Stimulated activated memory B cell treated with anti-CD40 and anti-IgM and Interleukin-4, amounts not matched to agents 10 μg/mL and 1 μg/mL and 100 μg/mL, for 72 hours (primary cell): ENCODE results near the gene SLC8A1.
A peak's percentile ranks its signal among the peaks of the same experiment; 100 is the strongest.
"Not testable (repeated sequence)": the region's sequence is repeated elsewhere in the genome, so short reads cannot be mapped to it uniquely, and the experiment has no call there.

Source experiments
- ATAC-seq: fragments of 150-1000 bp; cut with Tn5 transposase; 2 replicates; pipeline ENCODE4 v1.10.0; 2021
- H3K27ac Mint-ChIP-seq: one replicate; pipeline ENCODE4 v1.8.0; 2022; ENCODE audit warnings: mild to moderate bottlenecking, mixed read lengths
- H3K27me3 Mint-ChIP-seq: one replicate; pipeline ENCODE4 v1.8.0; 2022; ENCODE audit warnings: mixed read lengths
- H3K36me3 Mint-ChIP-seq: one replicate; pipeline ENCODE4 v1.8.0; 2022; ENCODE audit warnings: mixed read lengths
- H3K4me1 Mint-ChIP-seq: one replicate; pipeline ENCODE4 v1.8.0; 2022; ENCODE audit warnings: mixed read lengths
- H3K4me3 Mint-ChIP-seq: one replicate; pipeline ENCODE4 v1.8.0; 2022; ENCODE audit warnings: mild to moderate bottlenecking, moderate library complexity, mixed read lengths
- H3K9me3 Mint-ChIP-seq: one replicate; pipeline ENCODE4 v1.8.0; 2022; ENCODE audit warnings: mixed read lengths

The SLC8A1 gene

GRCh38 chr2:40096360-40096759, 355.5 kb downstream of the SLC8A1 start:
- Mint-ChIP-seq H3K27ac (no peak overlapping the region), H3K4me1 (no peaks in the 10 kb centered on the region), H3K4me3 (no peak overlapping the region), H3K9me3 (no peaks in the 10 kb centered on the region), H3K36me3 (no peaks in the 10 kb centered on the region), H3K27me3 (no peaks in the 10 kb centered on the region)
- ATAC-seq, result no peak

DNA sequence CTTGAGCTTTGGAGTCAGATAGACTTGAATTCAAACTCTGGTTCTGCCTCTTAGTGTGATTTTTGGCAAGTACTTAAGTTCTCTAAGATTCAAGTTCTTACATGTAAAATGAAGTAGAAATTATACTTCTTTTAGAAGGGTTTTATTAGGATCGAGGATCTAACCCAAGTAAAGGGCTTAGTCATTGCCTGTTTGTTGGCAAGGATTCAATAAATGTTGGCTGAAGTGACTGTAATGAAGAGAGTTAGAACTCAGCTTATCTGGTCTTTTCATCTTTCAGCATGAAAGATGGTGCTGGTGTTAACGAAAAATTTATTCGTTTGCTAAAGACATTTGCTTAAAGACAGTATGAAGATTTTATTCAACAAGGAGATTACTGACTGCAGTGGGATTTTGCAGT, 356.9 kb downstream of the SLC8A1 start:
- H3K27me3 Mint-ChIP-seq, result no peaks in the 10 kb centered on the region
- no peaks in the 10 kb centered on the region for H3K9me3 Mint-ChIP-seq
- no peaks in the 10 kb centered on the region for H3K36me3 Mint-ChIP-seq
- no peak for ATAC-seq
- no peak overlapping the region for H3K4me3 Mint-ChIP-seq
- no peaks in the 10 kb centered on the region for H3K4me1 Mint-ChIP-seq
- no peak overlapping the region for H3K27ac Mint-ChIP-seq

- no peaks in the 10 kb centered on the region for H3K9me3 Mint-ChIP-seq
- ATAC-seq, result no peak
- H3K27ac Mint-ChIP-seq, result no peak overlapping the region
- H3K27me3 Mint-ChIP-seq, result no peaks in the 10 kb centered on the region
- H3K36me3 Mint-ChIP-seq, result no peaks in the 10 kb centered on the region
- no peak overlapping the region for H3K4me3 Mint-ChIP-seq
- H3K4me1 Mint-ChIP-seq, result no peaks in the 10 kb centered on the region
These were observed 357.4 kb downstream of the SLC8A1 start for GRCh38 chr2:40094451-40094850.

DNA sequence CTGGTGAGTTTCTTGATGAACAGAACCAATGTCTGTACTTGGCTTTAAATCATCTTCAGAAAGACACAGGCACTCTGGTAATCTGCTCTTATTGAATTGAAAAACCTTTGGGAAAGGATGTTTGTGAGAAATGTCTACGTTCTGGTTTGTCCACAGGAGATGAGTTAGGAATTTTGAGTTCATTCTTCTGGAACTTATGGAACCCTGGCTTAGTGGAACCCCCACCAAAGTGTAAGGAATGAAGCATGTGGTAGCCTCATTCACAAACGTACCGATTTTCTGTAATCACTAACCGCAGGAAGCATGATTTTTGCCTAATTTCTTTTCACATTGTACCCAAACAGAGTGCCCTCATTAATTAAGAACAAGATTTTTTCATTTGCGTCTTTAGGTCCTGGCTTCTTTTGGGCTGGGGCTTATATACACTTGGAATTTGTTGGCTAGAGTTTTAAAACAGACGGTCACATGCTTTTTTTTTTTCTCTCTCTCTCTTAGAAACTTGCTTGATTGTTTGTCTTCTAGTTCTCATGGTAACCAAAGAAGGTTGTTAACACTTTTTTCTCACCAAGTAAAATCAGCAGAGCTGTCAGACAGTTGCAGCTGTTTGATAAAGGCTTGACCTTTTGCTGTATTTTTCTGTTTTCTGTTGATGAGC, 358.7 kb downstream of the SLC8A1 start:
- Mint-ChIP-seq H3K27me3 (peaks cover 7% of the 10 kb centered on the region), H3K4me1 (no peaks in the 10 kb centered on the region), H3K27ac (no peak overlapping the region), H3K36me3 (no peaks in the 10 kb centered on the region), H3K9me3 (no peaks in the 10 kb centered on the region), H3K4me3 (no peak overlapping the region)
- no peak for ATAC-seq

- no peak for ATAC-seq
- no peaks in the 10 kb centered on the region for H3K4me1 Mint-ChIP-seq
These were observed 361.8 kb downstream of the SLC8A1 start for GRCh38 chr2:40090044-40090443.

DNA sequence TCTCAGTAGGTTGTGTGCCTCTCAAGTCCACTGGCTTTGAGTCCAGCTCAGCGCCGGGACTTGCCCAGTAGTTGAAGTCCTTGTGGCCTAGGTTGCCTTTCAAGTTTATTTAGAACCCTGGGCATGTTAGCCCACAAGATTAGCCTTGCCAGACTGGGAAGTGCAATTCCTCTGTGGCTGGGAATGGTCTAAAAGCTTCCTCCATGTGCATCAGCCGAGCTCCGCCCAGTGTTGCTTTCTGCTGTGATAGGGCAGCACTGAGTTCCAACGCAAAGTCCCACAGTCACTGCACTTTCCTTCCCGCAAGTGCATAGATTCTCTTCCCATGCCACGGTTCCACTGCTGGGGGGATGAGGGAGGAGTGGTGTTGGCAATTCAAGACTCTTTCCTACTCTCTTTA, 364.0 kb downstream of the SLC8A1 start:
- Mint-ChIP-seq H3K4me3 (no peak overlapping the region), H3K4me1 (no peaks in the 10 kb centered on the region), H3K9me3 (no peaks in the 10 kb centered on the region), H3K27ac (no peak overlapping the region), H3K27me3 (peaks cover 11% of the 10 kb centered on the region), H3K36me3 (no peaks in the 10 kb centered on the region)
- ATAC-seq, result no peak

More at GRCh38 chr2:40090044-40090443, 361.8 kb downstream of the SLC8A1 start:
- Mint-ChIP-seq H3K9me3 (no peaks in the 10 kb centered on the region), H3K27ac (no peak overlapping the region), H3K27me3 (peaks cover 11% of the 10 kb centered on the region), H3K4me3 (no peak overlapping the region), H3K36me3 (no peaks in the 10 kb centered on the region)

DNA sequence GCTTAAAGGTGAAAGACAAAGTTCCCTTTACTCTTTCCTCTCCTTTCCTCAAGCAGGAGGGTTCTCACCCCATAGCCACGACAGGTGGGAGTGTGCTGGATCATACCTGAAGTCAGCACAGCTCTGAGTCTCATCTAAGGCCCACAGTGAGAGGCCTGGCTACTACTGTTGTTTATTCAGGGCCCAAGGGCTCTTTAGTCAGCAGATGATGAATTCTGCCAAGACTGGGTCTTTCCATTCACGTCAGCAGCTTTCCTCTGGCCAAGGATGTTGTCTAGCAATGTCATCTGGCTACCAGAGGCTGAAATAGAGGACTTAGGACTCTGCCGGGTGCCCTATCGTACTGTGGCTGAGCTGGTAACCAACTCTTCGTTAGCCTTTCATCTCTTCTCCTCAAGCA, 364.5 kb downstream of the SLC8A1 start:
- no peaks in the 10 kb centered on the region for H3K9me3 Mint-ChIP-seq
- no peak overlapping the region for H3K4me3 Mint-ChIP-seq

DNA sequence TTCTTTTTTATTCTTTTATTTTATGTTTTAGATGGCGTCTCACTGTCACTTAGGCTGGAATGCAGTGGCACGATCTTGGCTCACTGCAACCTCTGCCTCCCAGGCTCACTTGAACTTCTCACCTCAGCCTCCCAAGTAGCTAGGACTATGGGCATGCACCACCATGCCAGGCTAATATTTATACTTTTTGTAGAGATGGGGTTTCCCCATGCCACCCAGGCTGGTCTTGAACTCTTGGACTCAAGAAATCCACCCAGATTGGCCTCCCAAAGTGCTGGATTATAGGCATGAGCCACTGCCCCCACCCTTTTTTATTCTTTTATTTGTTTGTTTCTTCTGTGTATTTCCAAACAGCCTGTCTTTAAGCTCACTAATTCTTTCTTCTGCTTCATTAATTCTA, 366.1 kb downstream of the SLC8A1 start:
- Mint-ChIP-seq H3K4me1 (no peaks in the 10 kb centered on the region), H3K9me3 (no peaks in the 10 kb centered on the region), H3K36me3 (no peaks in the 10 kb centered on the region), H3K27me3 (peaks cover 11% of the 10 kb centered on the region), H3K4me3 (no peak overlapping the region), H3K27ac (no peak overlapping the region)
- no peak for ATAC-seq

More for the DNA sequence above, 364.5 kb downstream of the SLC8A1 start:
- no peaks in the 10 kb centered on the region for H3K4me1 Mint-ChIP-seq
- ATAC-seq, result no peak
- H3K27ac Mint-ChIP-seq, result no peak overlapping the region
- no peaks in the 10 kb centered on the region for H3K36me3 Mint-ChIP-seq
- H3K27me3 Mint-ChIP-seq, result peaks cover 11% of the 10 kb centered on the region

- H3K27ac Mint-ChIP-seq, H3K4me3 Mint-ChIP-seq, H3K4me1 Mint-ChIP-seq, H3K27me3 Mint-ChIP-seq, H3K36me3 Mint-ChIP-seq, H3K9me3 Mint-ChIP-seq, ATAC-seq: not testable (repeated sequence)
These were observed 378.6 kb downstream of the SLC8A1 start for GRCh38 chr2:40073336-40073735.

GRCh38 chr2:40072442-40073232, 379.3 kb downstream of the SLC8A1 start:
- peak; percentile 12 for ATAC-seq
- no peak overlapping the region for H3K27ac Mint-ChIP-seq
- no peak overlapping the region for H3K4me3 Mint-ChIP-seq
- H3K36me3 Mint-ChIP-seq, result no peaks in the 10 kb centered on the region
- peaks cover 12% of the 10 kb centered on the region for H3K9me3 Mint-ChIP-seq
- H3K4me1 Mint-ChIP-seq, result no peaks in the 10 kb centered on the region
- H3K27me3 Mint-ChIP-seq, result no peaks in the 10 kb centered on the region

- Mint-ChIP-seq H3K36me3 (no peaks in the 10 kb centered on the region), H3K9me3 (peaks cover 4% of the 10 kb centered on the region), H3K4me1 (no peaks in the 10 kb centered on the region), H3K4me3 (no peak overlapping the region), H3K27ac (no peak overlapping the region), H3K27me3 (no peaks in the 10 kb centered on the region)
- no peak for ATAC-seq
These were observed 389.5 kb downstream of the SLC8A1 start for GRCh38 chr2:40062381-40062780.

- ATAC-seq, result no peak
- H3K27ac Mint-ChIP-seq, result no peak overlapping the region
- no peaks in the 10 kb centered on the region for H3K4me1 Mint-ChIP-seq
- peaks cover 24% of the 10 kb centered on the region for H3K27me3 Mint-ChIP-seq
- H3K36me3 Mint-ChIP-seq, result no peaks in the 10 kb centered on the region
- no peak overlapping the region for H3K4me3 Mint-ChIP-seq
- H3K9me3 Mint-ChIP-seq, result peaks cover 2% of the 10 kb centered on the region
These were observed 402.1 kb downstream of the SLC8A1 start for GRCh38 chr2:40049781-40050180.

DNA sequence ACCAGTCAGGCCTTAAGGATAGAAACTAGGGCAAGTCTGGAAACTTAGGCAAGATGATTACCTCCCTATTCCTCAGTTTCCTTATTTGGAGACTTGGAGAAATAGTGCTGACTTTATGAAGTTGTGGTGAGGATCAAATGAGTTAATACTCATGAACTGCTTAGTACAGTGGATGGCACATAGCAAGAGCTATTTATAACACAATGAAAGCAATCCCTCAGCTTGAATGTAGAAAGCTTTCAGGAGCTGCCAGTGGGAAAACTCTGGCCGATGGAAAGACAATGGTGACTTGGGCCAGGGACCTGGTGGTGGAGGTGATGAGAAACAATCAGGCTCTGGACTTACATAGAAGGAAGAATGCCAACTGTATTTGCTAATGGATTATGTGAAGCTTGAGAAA, 403.4 kb downstream of the SLC8A1 start:
- Mint-ChIP-seq H3K9me3 (peaks cover 2% of the 10 kb centered on the region), H3K4me3 (no peak overlapping the region), H3K36me3 (no peaks in the 10 kb centered on the region), H3K4me1 (no peaks in the 10 kb centered on the region), H3K27ac (no peak overlapping the region), H3K27me3 (peaks cover 24% of the 10 kb centered on the region)
- ATAC-seq, result no peak

- H3K9me3 Mint-ChIP-seq, result peaks cover 2% of the 10 kb centered on the region
- H3K4me3 Mint-ChIP-seq, result no peak overlapping the region
- H3K27ac Mint-ChIP-seq, result no peak overlapping the region
- no peaks in the 10 kb centered on the region for H3K36me3 Mint-ChIP-seq
- no peak for ATAC-seq
- H3K4me1 Mint-ChIP-seq, result no peaks in the 10 kb centered on the region
- peaks cover 24% of the 10 kb centered on the region for H3K27me3 Mint-ChIP-seq
These were observed 404.5 kb downstream of the SLC8A1 start for GRCh38 chr2:40047406-40047805.
